Kidney (tissue), 14 donors: Measurements from ENCODE around the gene JARID2. TPM values are rescaled to one million over a fixed set of nuclear protein-coding genes. Genes with fewer than 3 reads are reported as not detected.
A peak's percentile ranks its signal among the peaks of the same experiment; 100 is the strongest.

Source experiments
- DNase-seq, 5 donors: peaks; one replicate each; pipeline ENCODE4 v3.0.0-alpha.2; 2013 to 2020
- FAIRE-seq: peaks from 2 replicates; lab custom pipeline; 2012; peaks lifted over from hg19 to GRCh38; lab: Jason Lieb, UNC
- H3K27ac ChIP-seq, 2 donors: one replicate each; pipeline ENCODE4 v1.7.0; 2013; ENCODE audit warnings: low read depth in 2 of 2, low read length in 2 of 2, inconsistent platforms in 1 of 2
- H3K27me3 ChIP-seq: one replicate; pipeline ENCODE4 v1.7.1; 2013; ENCODE audit warnings: low read length, inconsistent platforms; ENCODE audit not compliant: control insufficient read depth, insufficient read depth
- H3K36me3 ChIP-seq, 3 donors: one replicate each; pipeline versions ENCODE4 v1.7.0 to v1.7.1; 2013; ENCODE audit warnings: low read length in 3 of 3, control low read depth in 1 of 3, inconsistent platforms in 1 of 3; ENCODE audit not compliant: insufficient read depth in 3 of 3, control insufficient read depth in 2 of 3
- H3K4me1 ChIP-seq, 3 donors: one replicate each; pipeline versions ENCODE4 v1.7.0 to v1.7.1; 2013; ENCODE audit warnings: low read length in 3 of 3, inconsistent platforms in 1 of 3, low read depth in 1 of 3; ENCODE audit not compliant: control insufficient read depth in 2 of 3, insufficient read depth in 2 of 3
- H3K4me3 ChIP-seq, 3 donors: one replicate each; pipeline versions ENCODE4 v1.7.0 to v1.8.1; 2013; ENCODE audit warnings: low read length in 3 of 3, control low read depth in 1 of 3, inconsistent platforms in 1 of 3
- H3K9ac ChIP-seq, 3 donors: one replicate each; pipeline versions ENCODE4 v1.7.0 to v1.7.1; 2013; ENCODE audit warnings: low read length in 3 of 3, control low read depth in 1 of 3, inconsistent platforms in 1 of 3
- H3K9me3 ChIP-seq, 3 donors: one replicate each; pipeline versions ENCODE4 v1.7.0 to v1.7.1; 2013; ENCODE audit warnings: low read length in 3 of 3, control low read depth in 1 of 3, inconsistent platforms in 1 of 3; ENCODE audit not compliant: control insufficient read depth in 2 of 3, insufficient read depth in 1 of 3
- intact Hi-C: fragments of 100-400 bp; cut with DNase I; formaldehyde crosslinking; loops from one replicate; pipeline ENCODE4 v1.11.1; 2022
- polyA plus RNA-seq: library from polyadenylated mRNA; stranded (reverse); fragments of 350-450 nt; fragmentation: Illumina TruSeq; extraction: RNeasy Lipid Tissue Mini Kit (QIAGEN cat#74804); gene quantifications from one replicate; pipeline ENCODE4 v1.2.3, GENCODE V29; 2014; ENCODE audit warnings: low read depth, low replicate concordance; ENCODE audit not compliant: insufficient read depth
- total RNA-seq: library from RNA; stranded (reverse); fragmentation: NEBNext Ultra II Directional; extraction: Animal tissue kit (Norgen Biotek cat#: 25700); gene quantifications from one replicate; pipeline ENCODE4 v1.2.1, GENCODE V29; 2021
- TF ChIP-seq, protein P1 (sequence below): IDR thresholded peaks from 3 replicates; pipeline ENCODE4 v1.5.1; 2012; ENCODE audit warnings: mild to moderate bottlenecking, moderate library complexity, borderline replicate concordance; ENCODE audit not compliant: insufficient read depth; ENCODE audit errors: extremely low read depth
- donor health status: control.
- donor health status: control.
- donor health status: control.
- donor health status: control.
- donor health status: control.
- donor health status: DM: yes; HTN: yes; CAD: no.
- donor health status: Normal renal cell carcinoma (clear cell type).

The JARID2 gene
- total and polyA plus RNA-seq, 2 donors from 2014 or later: 1.8 to 12.3 TPM

GRCh38 chr6:15401120-15401519 lies 155.3 kb downstream of the JARID2 start:
- Histone ChIP-seq H3K9me3 (no peaks in the 10 kb centered on the region), H3K4me1 (peaks cover 7 to 18% (median 16%) of the 10 kb centered on the region in 3 donors), H3K27me3 (no peaks in the 10 kb centered on the region), H3K36me3 (no peaks in the 10 kb centered on the region), H3K4me3 (no peak overlapping the region), H3K27ac (no peak overlapping the region), H3K9ac (no peak overlapping the region)
- FAIRE-seq (no peak), DNase-seq (no peak)
- TF ChIP-seq, protein P1, sequence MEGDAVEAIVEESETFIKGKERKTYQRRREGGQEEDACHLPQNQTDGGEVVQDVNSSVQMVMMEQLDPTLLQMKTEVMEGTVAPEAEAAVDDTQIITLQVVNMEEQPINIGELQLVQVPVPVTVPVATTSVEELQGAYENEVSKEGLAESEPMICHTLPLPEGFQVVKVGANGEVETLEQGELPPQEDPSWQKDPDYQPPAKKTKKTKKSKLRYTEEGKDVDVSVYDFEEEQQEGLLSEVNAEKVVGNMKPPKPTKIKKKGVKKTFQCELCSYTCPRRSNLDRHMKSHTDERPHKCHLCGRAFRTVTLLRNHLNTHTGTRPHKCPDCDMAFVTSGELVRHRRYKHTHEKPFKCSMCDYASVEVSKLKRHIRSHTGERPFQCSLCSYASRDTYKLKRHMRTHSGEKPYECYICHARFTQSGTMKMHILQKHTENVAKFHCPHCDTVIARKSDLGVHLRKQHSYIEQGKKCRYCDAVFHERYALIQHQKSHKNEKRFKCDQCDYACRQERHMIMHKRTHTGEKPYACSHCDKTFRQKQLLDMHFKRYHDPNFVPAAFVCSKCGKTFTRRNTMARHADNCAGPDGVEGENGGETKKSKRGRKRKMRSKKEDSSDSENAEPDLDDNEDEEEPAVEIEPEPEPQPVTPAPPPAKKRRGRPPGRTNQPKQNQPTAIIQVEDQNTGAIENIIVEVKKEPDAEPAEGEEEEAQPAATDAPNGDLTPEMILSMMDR: no peak
- intact Hi-C loops: no loop called here

DNA sequence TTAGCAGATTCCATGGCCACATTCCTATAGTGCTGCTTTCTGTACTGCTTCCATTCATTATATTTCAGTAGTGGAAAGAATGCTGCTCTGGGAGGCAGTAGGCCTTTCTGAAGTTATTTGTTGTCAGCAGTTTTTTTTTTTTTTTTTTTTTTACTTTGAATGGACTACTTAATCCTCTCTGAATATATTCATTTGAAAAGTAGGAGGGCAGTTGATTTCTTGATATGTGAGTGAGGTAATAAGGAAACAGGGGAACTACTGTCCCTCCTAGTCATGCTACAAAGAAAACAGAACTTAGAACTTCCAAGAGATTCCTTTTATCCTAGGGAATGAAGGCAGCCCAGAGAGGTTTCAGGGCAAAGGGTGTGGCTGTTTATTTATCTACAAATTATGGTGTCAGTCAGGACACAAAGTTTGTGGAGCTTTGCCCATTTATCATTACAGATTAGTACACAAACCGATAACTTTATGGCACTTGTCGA lies 155.9 kb downstream of the JARID2 start:
- TF ChIP-seq, protein P1: no peak
- DNase-seq (peak in 1 of 5 donors; percentile 8), FAIRE-seq (no peak)
- Histone ChIP-seq H3K27me3 (no peaks in the 10 kb centered on the region), H3K4me1 (peaks cover 7 to 18% (median 16%) of the 10 kb centered on the region in 3 donors), H3K9me3 (no peaks in the 10 kb centered on the region), H3K4me3 (no peak overlapping the region), H3K27ac (no peak overlapping the region), H3K36me3 (no peaks in the 10 kb centered on the region), H3K9ac (no peak overlapping the region)
- intact Hi-C loops: no loop called here

DNA sequence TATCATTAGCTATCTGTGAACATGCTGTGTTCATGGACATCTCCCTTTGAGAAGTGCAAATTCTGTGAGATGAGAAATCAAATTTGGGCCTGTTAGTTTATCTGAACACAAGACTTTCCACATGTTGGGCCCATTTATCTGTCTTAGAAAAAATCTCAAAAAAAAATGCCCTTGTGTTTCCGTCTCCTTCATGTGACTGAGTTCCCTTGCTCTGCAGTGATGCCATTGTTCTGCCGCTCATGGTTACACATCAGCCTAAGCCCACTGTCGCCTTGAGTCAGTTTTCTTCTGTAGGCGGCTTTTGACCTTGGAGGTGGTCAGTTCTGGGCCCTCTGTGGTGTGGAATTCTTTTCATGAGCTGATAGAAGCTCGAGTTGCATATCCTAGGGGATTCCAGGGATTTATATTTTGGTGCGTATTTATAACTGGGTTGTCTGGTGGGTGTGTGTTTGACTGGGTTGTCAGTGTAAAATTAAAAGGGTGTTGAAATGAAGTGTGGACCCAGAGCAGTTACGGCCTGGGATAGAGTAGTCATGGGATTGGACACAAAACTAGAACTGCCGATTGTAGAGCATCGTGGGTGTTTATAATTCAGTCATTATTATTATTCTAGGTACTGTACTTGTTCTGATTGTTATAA lies 156.7 kb downstream of the JARID2 start:
- H3K9me3 ChIP-seq: no peaks in the 10 kb centered on the region

More for the DNA sequence above, 156.7 kb downstream of the JARID2 start:
- intact Hi-C loops: no loop called here
- TF ChIP-seq, protein P1: no peak
- Histone ChIP-seq H3K27ac (no peak overlapping the region), H3K4me3 (no peak overlapping the region), H3K27me3 (no peaks in the 10 kb centered on the region), H3K36me3 (no peaks in the 10 kb centered on the region), H3K9ac (no peak overlapping the region), H3K4me1 (peaks cover 7 to 18% (median 16%) of the 10 kb centered on the region in 3 donors)
- FAIRE-seq (no peak), DNase-seq (peak in 1 of 5 donors; percentile 22)
